Islet precursor cell (in vitro differentiated cells): Measurements from ENCODE around the gene JMJD1C.

ENCODE experiments used
- DNase-seq: peaks from one replicate; pipeline ENCODE4 v3.0.0-alpha.2; 2018

The JMJD1C gene

DNA sequence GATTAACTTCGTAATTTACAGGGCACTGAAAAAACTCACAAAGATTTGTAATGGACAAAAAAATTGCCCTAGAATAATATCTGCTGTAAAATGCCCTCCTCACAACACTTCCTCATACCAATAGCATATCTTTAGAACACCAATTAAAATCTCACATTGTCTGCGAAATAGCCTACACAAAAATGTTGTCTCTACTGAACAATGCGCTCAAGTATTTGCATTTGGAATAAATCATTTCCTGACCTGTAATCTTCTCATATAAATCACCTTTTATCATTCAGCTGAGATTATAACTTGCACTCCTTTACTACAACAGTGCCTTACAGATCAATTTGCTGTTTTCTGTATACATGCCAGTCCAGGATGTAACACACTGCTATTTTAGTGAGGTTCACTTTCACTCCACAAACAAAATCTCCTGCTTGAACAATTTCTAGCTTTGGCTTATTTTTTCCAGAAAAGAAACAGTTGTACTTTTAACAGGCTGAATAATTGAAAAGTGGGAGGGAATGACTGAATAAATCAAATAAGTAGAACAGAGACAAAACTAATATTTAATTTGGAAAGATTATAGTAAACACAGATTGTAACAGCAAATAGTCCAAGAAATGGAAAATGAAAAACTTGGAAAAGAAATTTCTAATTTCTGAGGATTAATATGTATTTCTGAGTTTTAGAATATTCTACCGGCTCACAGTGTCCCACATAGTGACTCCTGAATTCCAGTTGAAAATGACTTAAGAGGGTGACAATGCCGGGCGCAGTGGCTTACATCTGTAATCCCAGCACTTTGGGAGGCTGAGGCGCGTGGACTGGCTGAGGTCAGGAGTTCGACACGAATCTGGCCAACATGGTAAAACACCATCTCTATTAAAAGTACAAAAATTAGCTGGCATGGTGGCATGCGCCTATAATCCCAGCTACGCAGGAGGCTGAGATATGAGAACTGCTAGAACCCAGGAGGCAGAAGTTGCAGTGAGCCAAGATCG, 30.6 kb downstream of the JMJD1C start:
- no peak for DNase-seq

DNA sequence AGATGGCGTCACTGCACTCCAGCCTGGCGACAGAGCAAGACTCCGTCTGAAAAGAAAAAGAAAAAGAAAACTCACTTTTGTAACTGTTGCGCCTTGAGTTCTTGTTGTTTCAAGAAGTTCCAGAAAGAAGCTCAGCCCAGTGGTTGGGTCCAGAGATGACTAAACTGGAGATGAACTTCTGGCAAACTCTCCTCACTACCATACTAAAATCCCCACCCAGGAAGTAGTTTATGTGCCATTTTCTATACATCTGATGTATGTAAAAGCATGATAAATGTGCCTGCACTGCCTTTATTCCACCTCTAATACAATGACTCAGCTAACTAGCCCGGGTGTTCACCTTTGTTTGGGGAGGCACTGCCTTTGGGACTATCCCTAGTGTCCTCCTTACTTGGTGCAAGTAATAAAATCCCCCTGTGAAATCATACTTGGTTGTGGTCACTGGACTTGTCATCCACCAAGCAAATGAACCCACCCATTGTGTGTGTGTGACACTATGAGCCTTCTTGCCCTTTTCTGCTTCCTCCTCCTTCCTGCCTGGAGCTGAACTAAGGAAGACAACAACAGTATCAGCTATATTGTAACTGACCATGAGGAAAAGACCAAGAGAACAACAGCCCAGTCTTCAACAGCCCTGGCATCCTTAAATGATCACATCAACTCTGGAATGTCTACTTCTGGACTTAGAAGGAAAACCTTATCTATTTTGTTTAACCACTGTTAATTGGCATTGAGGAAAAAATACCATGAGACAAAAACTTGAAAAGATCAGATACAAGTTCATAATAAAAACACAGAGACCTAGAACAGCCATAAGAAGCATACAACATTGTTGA, 33.6 kb downstream of the JMJD1C start:
- no peak for DNase-seq

GRCh38 chr10:63430999-63431356, 34.8 kb downstream of the JMJD1C start:
- DNase-seq, result no peak

DNA sequence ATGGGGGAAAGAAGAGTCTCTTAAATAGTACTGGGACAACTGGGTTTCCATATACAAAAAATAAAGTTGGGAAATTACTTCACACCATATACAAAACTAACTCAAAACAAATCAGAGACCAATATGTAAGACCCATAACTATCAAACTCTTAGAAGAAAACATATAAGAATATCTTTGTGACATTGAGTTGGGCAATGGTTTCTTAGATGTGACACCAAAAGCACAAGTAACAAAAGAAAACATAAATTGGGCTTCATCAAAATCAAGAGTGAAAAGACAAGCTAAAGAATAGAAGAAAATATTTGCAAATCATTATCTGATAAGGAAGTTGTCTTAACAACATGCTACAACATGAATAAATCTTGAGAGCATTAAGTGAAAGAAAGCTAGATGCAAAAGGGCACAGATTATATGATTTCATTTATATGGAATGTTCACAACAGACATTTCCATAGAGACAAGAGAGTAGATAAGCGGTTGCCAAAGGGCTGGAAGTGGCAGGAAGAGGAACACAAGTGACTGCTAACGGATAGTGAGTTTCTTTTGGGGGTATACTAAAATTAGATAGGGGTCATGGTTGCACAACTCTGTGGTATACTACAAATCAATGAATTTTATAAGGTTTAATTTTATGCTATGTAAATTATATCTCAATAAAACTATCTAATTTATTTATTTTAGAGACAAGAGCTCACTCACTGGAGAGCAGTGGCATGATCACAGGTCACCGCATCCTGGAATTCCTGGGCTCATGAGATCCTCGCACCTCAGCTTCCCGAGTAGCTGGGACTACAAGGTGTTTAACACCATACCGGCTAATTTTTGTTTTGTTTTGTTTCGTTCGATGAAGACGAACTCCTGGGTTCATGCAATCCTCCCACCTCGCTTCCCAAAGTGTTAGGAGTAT, 35.4 kb downstream of the JMJD1C start:
- DNase-seq, result no peak

DNA sequence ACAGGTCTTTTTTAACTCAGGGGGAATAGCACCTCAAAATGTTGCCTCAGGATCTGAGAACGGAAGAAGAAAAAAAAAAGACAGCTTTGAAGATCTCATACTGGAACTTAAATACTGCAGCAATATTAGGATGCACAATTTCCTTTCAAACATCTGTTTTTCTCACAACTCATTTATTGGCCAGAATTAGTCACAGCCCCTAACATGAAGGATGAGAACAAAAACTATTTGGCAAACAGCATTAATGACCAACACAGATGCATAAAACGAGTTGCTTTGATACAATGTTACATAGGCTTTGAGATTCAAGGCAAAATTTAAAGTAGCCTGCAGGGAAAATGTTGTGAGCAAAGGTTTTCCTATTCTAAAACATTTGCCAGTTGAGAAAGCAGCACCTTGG, 36.5 kb downstream of the JMJD1C start:
- DNase-seq, result no peak

- no peak for DNase-seq
These were observed 38.8 kb downstream of the JMJD1C start for GRCh38 chr10:63427013-63427412.

- no peak for DNase-seq
These were observed 40.3 kb downstream of the JMJD1C start for GRCh38 chr10:63425512-63425911.

DNA sequence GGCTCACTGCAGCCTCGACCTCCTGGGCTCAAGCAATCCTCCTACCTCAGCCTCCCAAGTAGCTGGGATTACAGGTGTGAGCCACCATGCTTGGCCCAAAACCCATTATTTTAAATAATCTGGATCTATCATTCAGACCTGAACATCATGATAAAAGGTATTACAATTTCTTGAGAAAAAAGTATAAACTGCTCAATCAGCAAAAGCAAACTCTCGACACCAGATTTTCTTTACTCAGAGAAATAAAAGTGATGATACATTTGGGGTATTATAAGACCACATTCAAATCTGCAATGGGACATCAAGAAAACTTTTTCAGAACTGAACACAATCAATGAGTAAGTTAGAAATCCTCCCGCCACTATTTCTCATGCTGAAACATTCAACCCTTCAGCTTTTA, 41.2 kb downstream of the JMJD1C start:
- DNase-seq, result no peak

- no peak for DNase-seq
These were observed 42.3 kb downstream of the JMJD1C start for GRCh38 chr10:63423494-63423893.

GRCh38 chr10:63421591-63421990, 44.2 kb downstream of the JMJD1C start:
- no peak for DNase-seq

DNA sequence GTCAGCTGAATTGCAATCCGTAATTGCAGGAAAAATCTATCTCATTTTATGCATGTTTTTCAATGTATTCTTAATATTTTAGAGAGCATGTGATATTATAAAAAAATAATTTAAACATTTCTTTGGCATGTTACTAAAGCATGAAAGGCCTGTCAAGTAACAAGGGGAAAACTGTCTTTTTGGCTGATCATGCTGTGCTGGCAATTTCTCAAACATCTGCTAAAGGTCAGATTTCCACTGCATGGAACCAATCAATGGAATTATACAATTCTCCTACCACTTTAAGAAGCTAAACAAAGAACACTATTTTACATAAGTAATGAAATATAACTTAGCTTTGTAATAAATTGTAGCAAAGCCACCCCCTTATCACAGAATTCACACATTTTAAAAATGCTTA, 49.4 kb downstream of the JMJD1C start:
- DNase-seq, result no peak

- DNase-seq, result no peak
These were observed 50.0 kb downstream of the JMJD1C start for GRCh38 chr10:63415640-63416244.

- DNase-seq, result no peak
These were observed 51.1 kb downstream of the JMJD1C start for GRCh38 chr10:63414481-63415260.

GRCh38 chr10:63413429-63413828, 52.3 kb downstream of the JMJD1C start:
- no peak for DNase-seq

DNA sequence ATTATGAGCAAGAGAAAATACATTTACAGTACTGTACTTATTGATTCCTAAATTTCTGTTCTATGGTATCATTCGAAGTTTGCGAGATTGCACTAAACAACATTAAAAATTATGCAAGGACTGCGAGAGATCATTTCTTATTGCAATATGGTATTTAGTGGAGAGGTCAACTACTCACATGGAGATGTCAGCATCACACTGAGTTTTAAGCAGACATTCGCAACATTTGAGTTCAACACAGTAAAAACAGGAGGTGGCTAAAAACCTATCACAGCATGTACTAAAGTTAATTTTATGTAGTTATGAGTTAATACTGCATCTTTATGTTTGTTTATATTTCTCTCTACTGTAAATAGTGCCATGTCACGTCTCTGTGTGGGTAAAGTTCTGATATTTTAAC, 53.5 kb downstream of the JMJD1C start:
- no peak for DNase-seq

- DNase-seq, result no peak
These were observed 55.1 kb downstream of the JMJD1C start for GRCh38 chr10:63410633-63411032.

DNA sequence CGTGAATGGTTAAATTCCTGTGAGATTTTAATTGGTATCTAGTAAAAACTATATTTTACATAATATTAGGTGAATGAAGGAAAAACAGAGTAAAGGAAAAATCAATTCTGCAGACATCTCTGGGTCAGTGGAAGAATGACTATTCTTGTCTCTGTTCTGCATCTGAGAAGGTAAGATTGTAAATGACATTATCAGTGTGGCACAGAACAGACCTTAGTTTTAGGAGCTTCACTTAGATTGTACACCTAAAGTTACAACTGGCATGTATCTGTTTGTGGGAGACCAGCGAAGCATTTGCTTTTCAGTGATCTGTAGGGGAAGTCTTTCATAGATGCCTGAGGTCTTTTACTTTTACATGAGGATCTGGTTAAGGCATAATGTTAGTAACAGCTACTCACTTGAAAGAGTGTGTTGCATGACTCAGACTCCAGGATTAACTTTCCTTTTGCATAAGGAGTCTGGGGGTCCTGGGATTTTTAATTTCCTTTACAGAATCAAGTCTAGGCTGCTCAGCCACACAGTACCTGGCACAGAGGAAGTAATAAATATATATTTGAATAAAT, 56.2 kb downstream of the JMJD1C start:
- DNase-seq, result no peak

DNA sequence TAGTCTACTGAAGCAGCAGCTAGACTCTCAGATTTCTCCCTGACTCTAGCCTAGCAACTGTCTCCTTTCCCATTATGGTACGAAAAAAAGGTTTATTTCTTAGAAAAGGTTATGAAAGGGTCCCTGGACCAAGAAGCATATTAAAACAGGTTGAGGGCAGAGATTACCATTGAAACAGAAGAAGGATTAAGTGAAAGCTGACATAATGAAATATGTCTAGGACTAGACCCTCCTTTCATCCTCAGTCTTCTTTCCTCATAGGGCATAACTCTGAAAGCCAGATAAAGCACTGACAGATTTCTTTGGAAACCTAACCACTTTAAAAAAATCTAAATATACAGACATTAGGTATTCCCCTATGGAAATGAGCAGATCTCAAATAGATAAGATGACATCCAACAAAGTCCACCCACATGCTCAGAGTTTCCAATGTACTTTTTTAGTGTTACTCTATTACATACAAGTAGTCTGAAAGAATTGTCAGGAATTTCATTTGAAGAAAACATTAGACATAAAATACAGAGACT, 58.6 kb downstream of the JMJD1C start:
- no peak for DNase-seq

DNA sequence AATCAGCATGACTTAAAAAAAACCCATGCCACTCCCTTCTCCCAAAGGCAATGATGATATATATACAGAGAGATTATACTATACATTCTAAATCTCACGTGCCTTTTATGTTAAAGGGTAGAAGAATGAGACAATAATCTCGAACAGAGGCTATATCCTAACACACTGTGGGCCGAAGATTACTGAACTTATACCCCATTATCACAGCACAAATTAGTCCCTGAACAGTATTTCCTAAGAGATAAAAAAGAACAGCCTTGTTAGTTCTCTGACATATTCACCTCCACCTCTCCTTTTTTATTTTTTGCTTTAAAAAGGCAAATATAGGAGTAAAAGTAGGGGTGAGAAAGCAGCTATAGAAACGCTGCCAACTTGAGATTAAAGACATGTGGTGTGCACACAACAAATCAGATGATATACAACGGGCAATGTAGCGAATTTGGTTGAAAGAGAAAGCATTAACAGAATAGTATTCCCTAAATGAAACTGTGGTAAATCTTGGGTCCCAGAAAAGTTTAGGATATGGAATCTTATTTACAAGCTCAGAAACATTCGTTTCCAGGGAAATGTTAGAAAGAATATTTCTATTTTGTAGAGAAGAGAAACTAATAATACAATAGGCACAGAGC, 69.5 kb downstream of the JMJD1C start:
- no peak for DNase-seq

DNA sequence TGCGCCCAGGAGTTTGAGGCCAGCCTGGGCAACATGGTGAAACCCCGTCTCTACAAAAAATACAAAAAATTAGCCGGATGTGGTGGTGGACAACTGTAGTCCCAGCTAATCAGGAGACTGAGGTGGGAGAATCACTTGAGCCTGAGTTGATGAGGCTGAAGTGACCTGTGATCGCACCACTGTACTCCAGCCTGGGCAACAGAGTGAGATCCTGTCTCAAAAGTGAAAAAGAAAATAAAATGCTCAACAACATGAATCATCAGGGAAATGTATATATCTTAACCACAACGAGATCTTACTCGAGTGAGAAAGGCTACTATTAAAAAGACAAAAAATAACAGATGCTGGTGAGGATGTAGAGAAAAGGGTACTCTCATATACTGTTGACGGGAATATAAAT, 72.7 kb downstream of the JMJD1C start:
- no peak for DNase-seq

DNA sequence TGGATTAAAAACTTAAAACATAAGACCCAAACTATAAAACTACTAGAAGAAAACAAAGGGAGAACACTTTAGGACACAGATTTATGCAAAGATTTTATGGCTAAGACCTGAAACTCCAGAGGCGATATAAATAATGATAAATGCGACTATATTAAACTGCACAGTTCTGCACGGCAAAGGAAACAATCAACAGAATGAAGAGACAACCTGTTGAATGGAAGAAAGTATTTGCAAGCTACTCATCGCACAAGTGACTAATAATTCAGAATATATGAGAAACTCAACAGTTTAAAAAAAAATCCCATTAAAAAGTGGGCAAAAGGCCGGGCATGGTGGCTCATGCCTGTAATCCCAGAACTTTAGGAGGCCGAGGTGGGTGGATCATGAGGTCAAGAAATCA, 73.6 kb downstream of the JMJD1C start:
- DNase-seq, result no peak
